ENCODE results near the gene MRPL22.
"Not testable (repeated sequence)": the region's sequence is repeated elsewhere in the genome, so short reads cannot be mapped to it uniquely, and the experiment has no call there.

The MRPL22 gene

DNA sequence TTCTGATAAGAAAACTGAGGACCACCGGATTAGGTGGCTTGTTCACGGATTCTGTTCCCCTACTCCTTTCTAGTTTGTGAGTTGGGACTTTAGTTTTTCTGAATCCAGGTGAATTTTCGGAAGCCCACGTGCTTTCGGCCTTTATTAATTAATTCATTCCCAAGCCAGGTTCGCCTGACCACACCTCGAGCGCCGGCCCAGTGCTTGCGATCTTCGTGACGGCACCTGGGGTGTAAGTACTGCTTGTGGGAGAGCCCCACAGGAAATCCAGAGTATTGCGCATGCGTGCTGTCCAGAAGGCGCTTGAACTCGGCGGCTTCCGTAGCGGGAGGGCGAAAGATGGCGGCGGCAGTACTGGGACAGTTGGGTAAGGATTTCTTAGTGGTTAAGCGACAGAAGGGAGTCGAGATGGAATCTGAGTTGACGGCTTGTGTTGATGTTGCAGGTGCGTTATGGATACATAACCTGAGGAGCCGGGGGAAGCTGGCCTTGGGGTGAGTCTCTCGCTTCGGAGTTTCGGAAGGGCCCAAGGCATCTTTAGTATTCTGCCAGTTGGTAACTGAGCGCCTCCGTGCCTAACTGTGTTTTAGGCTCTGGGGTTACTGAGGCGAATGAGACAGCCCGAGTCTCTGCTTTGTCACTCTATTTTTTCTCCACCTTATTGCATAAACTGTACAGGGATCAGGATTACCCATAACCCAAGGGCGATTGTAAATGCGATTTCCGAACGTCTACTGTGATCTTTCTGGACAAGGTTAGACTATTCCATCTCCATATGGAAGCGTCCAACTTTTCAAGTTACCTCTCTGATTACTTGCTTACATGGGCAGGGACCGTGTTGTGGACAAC is at the start of gene MRPL22:
TSS of gene MRPL22 (plus strand) at position 302 of the 849 bp plus-strand sequence. CDS start at position 340, 38 bp downstream.
- H3K4me3 ChIP-seq (ENCODE audit: low read depth, low read length): peak within 1 kb of the TSS; percentile 95

GRCh38 chr5:154892369-154892771 is 48.5 kb upstream of the MRPL22 start:
- no peak overlapping the region for H3K4me3 ChIP-seq (ENCODE audit: low read depth, low read length)

DNA sequence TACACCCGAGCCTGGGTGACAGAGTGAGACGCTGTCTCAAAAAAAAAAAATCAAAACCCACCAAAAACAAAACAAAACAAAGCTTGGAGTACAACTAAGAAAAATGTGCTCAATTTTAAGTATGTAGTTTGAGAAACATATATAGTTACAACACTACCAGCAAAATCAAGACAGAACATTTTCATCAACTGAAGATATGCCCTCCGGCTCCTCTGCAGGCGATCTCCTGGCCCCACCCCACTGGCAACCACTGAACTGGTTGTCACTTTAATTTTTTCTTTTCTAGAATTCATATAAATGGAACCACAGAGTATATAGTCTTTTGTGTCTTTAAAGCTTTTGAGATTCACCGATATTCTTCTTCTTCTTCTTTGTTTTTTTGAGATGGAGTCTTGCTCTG is 47.5 kb upstream of the MRPL22 start:
- H3K4me3 ChIP-seq (ENCODE audit: low read depth, low read length): no peak overlapping the region

DNA sequence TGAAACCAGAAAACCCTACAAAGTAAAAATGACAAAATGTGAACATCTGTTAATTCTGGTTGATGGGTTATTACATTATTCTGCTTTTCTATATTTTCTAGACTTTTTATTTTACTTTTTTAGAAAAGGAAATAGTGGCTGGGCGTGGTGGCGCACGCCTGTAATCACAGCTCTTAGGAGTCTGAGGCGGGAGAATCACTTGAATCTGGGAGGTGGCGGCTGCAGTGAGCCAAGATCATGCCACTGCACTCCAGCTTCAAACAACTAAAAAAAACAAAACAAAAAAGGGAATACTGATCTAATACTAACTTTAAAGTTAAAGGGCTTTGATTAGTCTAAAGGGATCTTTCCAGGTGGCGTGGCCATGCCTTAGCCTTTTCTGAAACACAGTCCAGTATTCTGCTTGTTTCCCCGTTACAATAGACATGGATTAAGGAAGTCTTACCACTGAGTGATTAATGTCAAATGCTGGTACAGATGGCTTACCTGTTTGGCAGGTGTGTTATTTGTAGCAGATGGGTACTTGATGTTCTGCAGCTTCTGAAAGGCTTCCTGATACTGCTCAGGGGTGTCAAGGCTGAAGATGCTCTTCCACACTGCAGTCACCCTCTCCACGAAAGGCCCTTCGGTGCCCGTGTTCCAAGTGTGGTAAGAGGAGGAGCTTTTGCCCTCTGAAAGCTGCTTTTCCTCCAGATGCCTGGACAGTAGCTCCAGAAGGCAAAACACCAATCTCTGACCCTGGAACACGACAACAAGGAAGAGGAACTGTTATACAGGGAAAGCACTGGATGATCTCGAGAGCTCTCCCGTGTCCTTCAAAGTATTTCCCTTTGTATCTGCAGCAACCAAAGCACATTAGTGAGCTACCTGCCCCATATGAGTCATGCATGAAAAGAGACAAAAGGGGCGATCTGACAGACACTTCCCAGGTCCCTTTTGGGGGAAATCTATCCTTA is 45.0 kb upstream of the MRPL22 start:
- H3K4me3 ChIP-seq (ENCODE audit: low read depth, low read length): no peak overlapping the region

DNA sequence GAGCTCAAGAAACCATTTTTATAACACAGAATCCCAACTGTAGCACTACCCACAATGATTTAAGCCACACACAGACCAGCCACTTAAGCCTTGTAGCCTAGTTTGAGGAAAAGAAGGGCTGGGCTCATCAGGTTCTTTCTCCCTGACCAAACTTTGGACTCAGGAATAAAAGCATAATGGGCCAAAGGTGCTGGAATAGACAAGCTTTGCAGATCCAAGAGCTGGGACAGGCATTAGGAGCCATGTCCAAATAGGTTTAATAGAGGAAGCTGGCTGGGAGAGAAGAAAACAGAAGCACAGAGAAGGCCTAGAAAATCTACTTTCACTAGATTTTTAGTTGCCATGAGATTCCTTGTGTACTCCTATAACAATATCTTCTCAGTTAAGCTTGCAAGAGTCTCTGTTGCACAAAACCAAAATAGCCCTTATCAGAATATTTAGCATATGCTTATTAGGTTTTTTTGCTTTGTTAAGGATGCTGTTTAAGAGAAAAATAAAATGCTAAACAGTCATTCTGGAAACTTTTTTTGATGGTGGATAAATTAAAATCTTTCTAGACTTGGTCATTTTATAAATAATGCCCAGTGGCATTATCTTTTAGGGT is 44.2 kb upstream of the MRPL22 start:
- no peak overlapping the region for H3K4me3 ChIP-seq (ENCODE audit: low read depth, low read length)

GRCh38 chr5:154898210-154898609 is 42.7 kb upstream of the MRPL22 start:
- no peak overlapping the region for H3K4me3 ChIP-seq (ENCODE audit: low read depth, low read length)

- no peak overlapping the region for H3K4me3 ChIP-seq (ENCODE audit: low read depth, low read length)
These were observed 41.6 kb upstream of the MRPL22 start for GRCh38 chr5:154899151-154899816.

- H3K4me3 ChIP-seq (ENCODE audit: low read depth, low read length): no peak overlapping the region
These were observed 40.8 kb upstream of the MRPL22 start for GRCh38 chr5:154900066-154900465.

DNA sequence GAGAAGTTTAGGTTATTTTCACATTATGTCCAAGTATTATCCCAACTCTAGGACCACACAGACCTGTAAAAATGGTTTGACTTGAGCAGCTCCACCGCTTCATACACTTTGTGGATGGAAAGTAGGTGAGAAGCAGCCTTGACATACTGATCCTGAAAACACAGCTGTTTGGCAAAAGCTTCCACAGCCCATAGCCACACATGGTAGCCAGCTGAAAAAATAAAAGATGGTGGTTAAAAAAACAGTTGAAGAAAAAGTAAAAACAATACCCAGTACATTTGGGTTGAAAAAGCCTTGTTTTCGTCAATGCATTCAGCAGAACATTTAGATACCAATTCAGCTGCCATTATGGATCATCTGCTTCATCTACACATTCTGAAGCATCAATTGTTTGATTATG is 39.6 kb upstream of the MRPL22 start:
- no peak overlapping the region for H3K4me3 ChIP-seq (ENCODE audit: low read depth, low read length)

DNA sequence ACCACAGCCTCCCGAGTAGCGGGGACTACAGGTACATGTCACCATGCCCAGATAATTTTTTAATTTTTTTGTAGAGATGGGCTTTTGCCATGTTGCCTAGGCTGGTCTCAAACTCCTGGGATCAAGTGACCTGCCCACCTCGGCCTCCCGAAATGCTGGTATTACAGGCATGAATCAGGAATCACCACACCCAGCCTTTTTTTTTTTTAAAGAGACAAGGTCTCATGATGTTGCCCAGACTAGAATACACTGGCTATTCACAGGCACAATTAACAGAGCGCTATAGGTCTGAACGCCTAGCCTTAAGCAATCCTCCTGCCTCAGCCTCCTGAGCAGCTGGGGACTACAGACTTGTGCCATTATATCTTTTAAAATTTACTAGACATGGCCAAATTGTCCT is 39.0 kb upstream of the MRPL22 start:
- H3K4me3 ChIP-seq (ENCODE audit: low read depth, low read length): no peak overlapping the region

DNA sequence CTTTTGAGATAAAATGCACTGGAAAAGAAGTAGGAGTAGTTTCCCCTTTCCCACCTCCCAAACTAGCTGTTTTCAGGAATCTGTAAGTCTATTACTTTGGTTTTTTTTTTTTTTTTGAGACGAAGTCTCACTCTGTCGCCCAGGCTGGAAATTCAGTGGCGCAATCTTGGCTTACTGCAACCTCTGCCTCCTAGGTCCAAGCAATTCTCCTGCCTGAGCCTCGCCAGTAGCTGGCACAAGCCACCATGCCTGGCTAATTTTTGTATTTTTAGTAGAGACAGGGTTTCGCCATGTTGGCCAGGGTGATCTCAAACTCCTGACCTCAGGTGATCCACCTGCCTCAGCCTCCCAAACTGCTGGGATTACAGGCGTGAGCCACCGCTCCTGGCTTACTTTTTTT is 35.3 kb upstream of the MRPL22 start:
- not testable (repeated sequence) for H3K4me3 ChIP-seq (ENCODE audit: low read depth, low read length)

GRCh38 chr5:154916874-154917273 is 24.0 kb upstream of the MRPL22 start:
- no peak overlapping the region for H3K4me3 ChIP-seq (ENCODE audit: low read depth, low read length)

- H3K4me3 ChIP-seq (ENCODE audit: low read depth, low read length): no peak overlapping the region
These were observed 23.1 kb upstream of the MRPL22 start for GRCh38 chr5:154917757-154918156.

GRCh38 chr5:154923441-154924430 is 17.1 kb upstream of the MRPL22 start:
- H3K4me3 ChIP-seq (ENCODE audit: low read depth, low read length): no peak overlapping the region

DNA sequence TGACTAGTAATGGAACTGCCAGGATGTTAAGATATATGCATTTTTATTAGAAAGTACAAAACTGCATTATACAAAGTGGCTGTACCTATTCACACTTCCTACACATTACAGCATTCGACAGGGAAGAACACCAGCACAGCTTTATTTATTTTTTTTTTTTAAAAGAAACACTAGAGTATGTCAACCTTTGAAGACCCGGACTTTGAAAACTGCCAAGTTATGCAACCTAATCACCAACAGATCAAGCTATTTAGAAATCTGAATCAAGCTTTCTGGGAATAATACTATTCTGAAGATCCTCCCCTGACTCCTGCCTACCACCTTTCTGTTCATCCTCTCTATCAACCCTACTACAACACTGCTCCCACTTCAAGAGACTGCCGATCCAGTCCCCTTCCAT is 7.3 kb upstream of the MRPL22 start:
- H3K4me3 ChIP-seq (ENCODE audit: low read depth, low read length): no peak overlapping the region

DNA sequence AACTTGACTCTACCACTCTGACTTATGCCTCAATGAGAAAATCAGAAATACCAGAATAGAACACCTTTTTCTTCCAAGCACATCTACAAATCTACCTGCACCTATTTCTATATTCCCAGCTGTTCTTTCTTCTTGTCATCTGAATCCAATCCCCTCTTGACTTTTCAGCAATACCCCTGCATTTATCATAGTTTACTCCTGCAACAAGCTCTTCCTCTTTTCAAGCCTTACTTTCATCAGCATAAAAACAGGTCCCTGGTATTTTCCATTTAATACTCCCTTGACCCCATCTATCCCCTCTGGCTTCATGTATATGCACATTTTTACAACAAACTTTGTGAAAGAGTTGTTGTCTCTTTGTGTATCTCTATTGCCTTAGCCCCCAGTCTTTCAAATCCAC is 6.0 kb upstream of the MRPL22 start:
- H3K4me3 ChIP-seq (ENCODE audit: low read depth, low read length): no peak overlapping the region

DNA sequence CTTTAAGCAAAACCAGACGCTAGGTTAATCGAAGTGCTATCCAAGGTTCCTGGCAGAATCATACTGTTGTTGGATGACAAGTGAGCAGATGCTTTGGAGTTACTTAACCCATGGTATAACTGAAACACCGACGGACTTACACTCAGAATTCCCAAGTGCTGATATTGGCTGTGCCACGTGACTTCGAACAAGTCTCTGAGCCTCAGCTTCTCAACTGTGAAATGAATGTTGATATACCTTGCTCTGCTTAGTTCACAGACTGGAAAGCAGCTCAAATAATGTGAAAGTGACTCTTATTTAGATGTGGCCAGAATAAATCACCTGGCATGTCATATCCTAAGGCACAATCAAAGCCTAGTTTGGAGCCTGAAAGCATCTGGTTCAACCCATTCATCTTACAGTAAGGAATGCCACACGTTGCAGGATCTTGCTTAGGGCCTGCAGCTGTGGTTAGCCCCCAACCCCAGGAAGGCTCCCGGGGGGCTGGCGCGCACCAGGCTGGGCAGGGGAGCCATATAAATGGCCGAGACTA is 3.6 kb upstream of the MRPL22 start:
- H3K4me3 ChIP-seq (ENCODE audit: low read depth, low read length): peak overlapping the region; percentile 94

GRCh38 chr5:154937718-154938466 is 3.0 kb upstream of the MRPL22 start, which contains the start of gene GEMIN5:
GEMIN5 (minus strand) TSS chr5:154938211; CDS start chr5:154938133, 78 bp downstream.
- H3K4me3 ChIP-seq (ENCODE audit: low read depth, low read length): peak within 1 kb of the TSS; percentile 94

Data from iPS-11a (cell line).